Measurements from ENCODE around the gene KDM5D. TPM values are rescaled to one million over a fixed set of nuclear protein-coding genes. Genes with fewer than 3 reads are reported as not detected.

KDM5D gene
- total and polyA plus RNA-seq, 2 donors (not counting 3 experiments of a cell fraction or from before 2014, with no cell fraction given) = 30.3 to 40.2 TPM

DNA sequence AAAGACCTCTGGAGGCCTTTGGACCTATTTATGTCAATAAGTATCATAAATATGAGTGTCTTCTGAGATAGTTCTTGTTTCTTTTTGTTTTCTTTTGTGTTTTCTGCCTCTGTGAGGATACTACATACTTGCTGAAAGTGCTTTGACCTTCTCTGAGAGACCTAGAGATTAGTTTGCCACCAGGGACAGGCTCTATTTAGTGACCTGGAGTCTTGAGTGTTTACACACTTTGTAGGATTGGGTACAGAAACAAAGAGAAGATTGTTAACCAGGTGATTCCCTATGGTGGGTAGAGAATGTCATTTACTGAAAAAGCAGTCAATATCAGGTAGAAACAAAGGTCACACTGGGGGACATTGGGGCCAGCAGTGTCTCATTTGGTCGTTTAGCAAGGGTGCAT, 63.7 kb downstream of the KDM5D start:
- no peaks in the 10 kb centered on the region for H4K20me1 ChIP-seq (replicated peaks; ENCODE audit: control insufficient read depth, extremely low read depth, insufficient read depth, low read length)
- no peak overlapping the region for H3K4me2 ChIP-seq (ENCODE audit: insufficient read depth, low read length)
- TF ChIP-seq MYC (IDR thresholded peaks at IDR 0.05; ENCODE audit: low read depth, low read length) (no peak), POLR2AphosphoS5 (IDR thresholded peaks at IDR 0.05; ENCODE audit: insufficient read depth, low read depth, low read length) (no peak), EZH2 (IDR thresholded peaks at IDR 0.05; ENCODE audit: borderline replicate concordance, low read depth, low read length, severe bottlenecking) (no peak), POLR2A (IDR thresholded peaks at IDR 0.05; ENCODE audit: low read depth, low read length) (no peak), FOS (IDR thresholded peaks at IDR 0.05; ENCODE audit: borderline replicate concordance, insufficient read depth, low read length) (no peak), GATA2 (IDR thresholded peaks at IDR 0.05; ENCODE audit: insufficient read depth, insufficient read length, low read depth, low read length) (no peak)
- TF ChIP-seq, protein P1, sequence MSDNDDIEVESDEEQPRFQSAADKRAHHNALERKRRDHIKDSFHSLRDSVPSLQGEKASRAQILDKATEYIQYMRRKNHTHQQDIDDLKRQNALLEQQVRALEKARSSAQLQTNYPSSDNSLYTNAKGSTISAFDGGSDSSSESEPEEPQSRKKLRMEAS (IDR thresholded peaks at IDR 0.05; ENCODE audit: insufficient read depth, insufficient read length) = no peak
- TF ChIP-seq, protein P2, sequence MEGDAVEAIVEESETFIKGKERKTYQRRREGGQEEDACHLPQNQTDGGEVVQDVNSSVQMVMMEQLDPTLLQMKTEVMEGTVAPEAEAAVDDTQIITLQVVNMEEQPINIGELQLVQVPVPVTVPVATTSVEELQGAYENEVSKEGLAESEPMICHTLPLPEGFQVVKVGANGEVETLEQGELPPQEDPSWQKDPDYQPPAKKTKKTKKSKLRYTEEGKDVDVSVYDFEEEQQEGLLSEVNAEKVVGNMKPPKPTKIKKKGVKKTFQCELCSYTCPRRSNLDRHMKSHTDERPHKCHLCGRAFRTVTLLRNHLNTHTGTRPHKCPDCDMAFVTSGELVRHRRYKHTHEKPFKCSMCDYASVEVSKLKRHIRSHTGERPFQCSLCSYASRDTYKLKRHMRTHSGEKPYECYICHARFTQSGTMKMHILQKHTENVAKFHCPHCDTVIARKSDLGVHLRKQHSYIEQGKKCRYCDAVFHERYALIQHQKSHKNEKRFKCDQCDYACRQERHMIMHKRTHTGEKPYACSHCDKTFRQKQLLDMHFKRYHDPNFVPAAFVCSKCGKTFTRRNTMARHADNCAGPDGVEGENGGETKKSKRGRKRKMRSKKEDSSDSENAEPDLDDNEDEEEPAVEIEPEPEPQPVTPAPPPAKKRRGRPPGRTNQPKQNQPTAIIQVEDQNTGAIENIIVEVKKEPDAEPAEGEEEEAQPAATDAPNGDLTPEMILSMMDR (IDR thresholded peaks at IDR 0.05; ENCODE audit: extremely low read depth in 1 of 2, insufficient read depth in 1 of 2, low read depth in 1 of 2, low read length in 2 of 2) = no peak
- no peak for DNase-seq (ENCODE audit: low read depth, low spot score)
- no peak overlapping the region for H3K27ac ChIP-seq (ENCODE audit: insufficient read depth, low read depth, low read length)
- H3K9ac ChIP-seq (replicated peaks; ENCODE audit: extremely low read depth, insufficient read depth, low read length) = no peak overlapping the region
- H3K9me3 ChIP-seq (replicated peaks; ENCODE audit: control insufficient read depth, insufficient read depth, low read length) = no peaks in the 10 kb centered on the region
- no peaks in the 10 kb centered on the region for H3K27me3 ChIP-seq (ENCODE audit: control insufficient read depth in 2 of 2, insufficient read depth in 2 of 2, low read length in 2 of 2)
- FAIRE-seq = no peak
- no peaks in the 10 kb centered on the region for H3K36me3 ChIP-seq (ENCODE audit: control insufficient read depth in 2 of 2, extremely low read depth in 1 of 2, insufficient read depth in 2 of 2, low read length in 2 of 2)
- dilution Hi-C loops (cut with MboI; ENCODE audit: extremely low pct_ligation_motif_present, low sequenced_read_pairs) (no loop called here), intact Hi-C loops (cut with micrococcal nuclease) (no loop called here)
- no peaks in the 10 kb centered on the region for H3K4me1 ChIP-seq (ENCODE audit: control insufficient read depth, extremely low read depth, insufficient read depth, low read length)
- ChIA-PET POLR2A (no interaction called here), CTCF (no interaction called here)
- H2AFZ ChIP-seq (ENCODE audit: low read depth, low read length) = no peak overlapping the region
- no peaks in the 10 kb centered on the region for H3K79me2 ChIP-seq (ENCODE audit: control insufficient read depth, insufficient read depth, low read length)
- no peaks in the 10 kb centered on the region for H3K9me1 ChIP-seq (replicated peaks; ENCODE audit: control insufficient read depth, extremely low read depth, insufficient read depth, low read length)
- no peak overlapping the region for H3K4me3 ChIP-seq (replicated peaks in 1 of 3; ENCODE audit: insufficient read depth in 1 of 3, low read depth in 1 of 3, low read length in 3 of 3)
- BruUV-seq (replicated peaks) = no TSS peak
